ENCODE results near the gene PAPPA.

DNA sequence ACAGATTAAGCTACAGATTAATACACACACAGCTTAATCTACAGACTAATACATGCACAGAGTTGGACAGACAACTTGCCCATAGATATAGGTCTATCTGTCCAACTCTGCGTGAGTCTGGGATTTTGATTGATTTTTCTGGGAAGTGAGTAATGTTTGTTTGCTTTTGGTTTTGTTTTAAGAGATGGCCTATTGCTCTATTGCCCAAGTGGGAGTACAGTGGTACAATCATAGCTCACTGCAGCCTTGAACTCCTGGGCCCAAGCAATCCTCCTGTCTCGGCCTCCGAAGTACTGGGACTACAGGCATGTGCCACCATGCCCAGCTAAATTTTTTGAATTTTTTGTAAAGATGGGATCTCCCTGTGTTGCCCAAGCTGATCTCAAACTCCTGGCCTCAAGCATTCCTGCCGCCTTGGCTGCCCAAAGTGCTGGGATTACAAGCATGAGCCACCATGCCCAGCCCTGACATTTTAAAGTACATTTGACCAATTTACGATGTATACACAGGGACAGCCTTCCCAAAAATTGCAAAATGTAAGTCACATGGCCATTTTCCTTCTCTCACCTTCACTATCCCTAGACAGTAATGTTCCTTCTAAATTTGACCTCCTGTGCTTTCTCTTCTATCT is 50.8 kb downstream of the PAPPA start:
- TF ChIP-seq CTCF (IDR thresholded peaks at IDR 0.05) = no peak
- no peak for TF ChIP-seq EZH2 (IDR thresholded peaks at IDR 0.05)
- TF ChIP-seq EZH2phosphoT487 (IDR thresholded peaks at IDR 0.05) = no peak

All from neural progenitor cell (in vitro differentiated cells).